ENCODE measurements around the gene SLC25A43.
"Not testable (repeated sequence)": the region's sequence is repeated elsewhere in the genome, so short reads cannot be mapped to it uniquely, and the experiment has no call there.

Gene SLC25A43

GRCh38 chrX:119398974-119399771 is at the start of gene SLC25A43:
SLC25A43 (plus strand) TSS chrX:119399336; CDS start chrX:119399404, 68 bp downstream.
- peak; percentile 33 to 51 for DNase-seq

DNA sequence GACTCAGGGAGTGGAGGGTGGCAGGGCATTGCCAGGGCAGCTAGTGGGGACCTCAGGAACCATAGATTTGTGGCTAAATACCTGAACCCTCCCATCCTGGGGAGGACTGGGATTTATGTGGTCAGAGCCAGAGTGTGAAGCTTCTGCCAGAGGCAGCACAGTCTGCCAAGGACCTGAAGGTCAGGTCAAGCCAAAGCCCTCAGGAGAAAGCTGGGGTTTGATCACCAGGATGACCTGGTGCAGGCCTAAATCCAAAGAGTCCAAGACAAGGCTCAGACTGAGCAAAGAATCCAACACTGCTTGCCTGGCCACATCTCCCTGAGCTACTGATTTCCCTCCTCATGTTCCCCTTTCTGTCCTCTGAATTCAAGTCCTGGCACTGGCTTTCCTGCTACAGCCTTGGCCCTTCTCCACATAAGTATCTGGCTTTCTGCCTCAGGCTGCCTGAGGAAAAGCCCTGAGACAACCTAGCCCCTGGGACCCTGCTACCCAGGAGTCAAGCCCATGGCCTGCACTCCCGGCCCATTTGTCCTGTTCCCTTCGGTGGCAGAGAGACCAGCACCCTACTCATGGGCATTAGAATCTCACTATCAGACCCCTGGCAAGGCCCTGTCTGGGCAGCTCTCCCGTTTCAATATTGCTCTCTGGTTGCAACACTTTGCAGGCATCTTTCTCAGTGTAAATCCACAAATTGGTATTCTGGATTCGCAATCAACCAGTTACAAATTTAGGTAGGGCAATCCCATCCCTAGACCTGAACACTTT is 39.3 kb upstream of the SLC25A43 start:
- DNase-seq = no peak

- DNase-seq = not testable (repeated sequence)
Observed at GRCh38 chrX:119361451-119361850, 37.7 kb upstream of the SLC25A43 start.

GRCh38 chrX:119362074-119362473 is 37.1 kb upstream of the SLC25A43 start:
- DNase-seq = not testable (repeated sequence)

- DNase-seq = no peak
Observed at GRCh38 chrX:119363391-119363790, 35.7 kb upstream of the SLC25A43 start.

DNA sequence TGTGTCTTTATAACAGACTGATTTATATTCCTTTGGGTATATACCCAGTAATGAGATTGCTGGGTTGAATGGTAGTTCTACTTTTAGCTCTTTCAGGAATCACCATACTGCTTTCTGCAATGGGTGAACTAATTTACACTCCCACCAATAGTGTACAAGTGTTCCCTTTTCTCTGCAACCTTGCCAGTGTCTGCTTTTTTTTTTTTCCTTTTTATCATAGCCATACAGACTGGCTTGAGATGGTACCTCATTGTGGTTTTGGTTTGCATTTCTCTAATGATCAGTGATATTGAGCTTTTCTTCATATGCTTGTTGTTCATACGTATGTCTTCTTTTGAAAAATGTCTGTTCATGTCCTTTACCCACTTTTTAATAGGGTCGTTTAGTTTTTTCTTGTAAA is 27.3 kb upstream of the SLC25A43 start:
- DNase-seq = not testable (repeated sequence)

DNA sequence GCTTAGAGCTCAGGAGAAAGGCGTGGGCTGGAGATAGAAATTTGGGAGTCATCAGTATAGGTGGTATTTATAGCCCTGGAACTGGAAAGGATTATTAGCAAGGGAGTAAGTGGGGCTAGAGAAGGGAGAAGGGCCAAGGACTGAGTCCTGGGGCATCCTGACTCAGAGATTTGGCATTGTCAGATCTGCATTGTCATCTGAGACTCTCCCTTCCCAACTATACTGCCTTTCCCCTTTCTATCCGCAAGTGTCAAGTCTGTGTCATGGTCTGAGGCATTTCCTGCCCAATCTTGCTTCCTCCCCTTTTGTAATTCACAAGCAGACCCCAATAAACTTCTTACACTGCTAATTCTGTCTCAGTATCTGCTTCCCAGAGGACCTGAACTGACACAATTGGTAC is 24.4 kb upstream of the SLC25A43 start:
- DNase-seq = no peak

GRCh38 chrX:119375561-119375960 is 23.6 kb upstream of the SLC25A43 start:
- DNase-seq = no peak

DNA sequence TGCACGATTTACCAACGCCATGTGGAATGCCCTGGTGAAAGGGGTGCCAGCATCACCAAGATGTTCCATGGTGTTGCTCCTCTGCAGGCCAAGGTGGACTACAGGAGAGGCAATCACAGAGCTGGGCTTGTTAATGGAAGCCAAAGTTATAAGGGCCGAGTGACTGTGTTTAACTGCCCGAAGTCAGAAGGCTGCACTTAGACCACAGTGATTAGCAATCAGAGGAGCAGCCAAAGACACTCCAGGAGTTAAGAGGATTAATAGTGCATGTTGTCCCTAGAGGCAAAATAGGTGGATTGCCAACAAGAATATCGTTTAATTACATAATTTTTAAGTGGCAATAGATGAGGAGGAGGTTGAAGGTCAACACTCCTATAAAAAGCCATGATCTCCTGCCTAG is 22.8 kb upstream of the SLC25A43 start:
- DNase-seq = no peak

DNA sequence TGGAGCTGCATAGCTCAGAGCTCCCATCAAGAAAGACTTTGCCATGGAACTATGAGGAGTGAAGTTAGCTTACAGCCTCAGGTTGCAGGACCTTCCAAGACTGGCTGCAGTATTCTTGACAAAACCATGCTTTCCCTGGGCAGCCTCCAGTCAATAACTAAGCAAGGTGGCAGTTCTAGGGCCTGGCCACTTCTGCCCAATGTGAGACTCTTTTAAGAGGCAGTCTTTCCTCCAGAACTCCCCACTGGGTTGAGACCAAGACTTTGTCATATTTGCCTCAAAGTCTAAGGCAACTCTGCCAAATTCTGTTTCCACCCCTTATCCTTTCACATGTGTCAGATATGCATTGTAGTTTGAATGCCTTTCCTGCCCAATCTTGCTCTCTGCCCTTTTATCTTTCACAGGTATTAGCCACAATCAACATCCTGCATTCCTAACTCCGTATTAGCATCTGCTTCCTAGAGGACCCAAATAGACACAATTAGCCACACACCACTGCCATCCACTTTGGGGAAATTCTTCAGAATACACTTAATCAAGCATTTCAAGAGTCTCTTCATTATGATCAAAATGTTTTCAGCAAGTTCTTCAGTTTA is 17.7 kb upstream of the SLC25A43 start:
- DNase-seq = no peak

DNA sequence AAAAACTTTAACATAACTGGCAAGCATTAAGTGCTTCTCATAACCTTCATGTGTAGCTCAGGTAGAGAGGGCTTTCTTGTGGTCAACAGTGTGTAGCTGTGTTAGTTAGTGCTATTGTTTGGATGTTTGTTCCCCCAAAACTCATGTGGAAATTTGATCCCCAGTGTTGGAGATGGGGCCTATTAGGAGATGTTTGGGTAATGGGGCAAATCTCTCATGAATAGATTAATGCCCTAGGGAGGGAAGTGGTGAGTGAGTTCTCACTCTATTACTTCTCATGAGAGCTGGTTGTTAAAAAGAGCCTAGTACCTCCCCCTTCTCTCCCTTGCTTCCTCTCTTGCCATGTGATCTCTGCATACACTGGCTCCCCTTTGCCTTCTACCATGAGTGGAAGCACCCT is 16.5 kb upstream of the SLC25A43 start:
- DNase-seq = no peak

- not testable (repeated sequence) for DNase-seq
Observed at GRCh38 chrX:119386685-119387084, 12.5 kb upstream of the SLC25A43 start.

GRCh38 chrX:119387426-119387825 is 11.7 kb upstream of the SLC25A43 start:
- not testable (repeated sequence) for DNase-seq

GRCh38 chrX:119389214-119389613 is 9.9 kb upstream of the SLC25A43 start:
- no peak for DNase-seq

- DNase-seq = no peak
Observed at GRCh38 chrX:119389871-119390501, 9.2 kb upstream of the SLC25A43 start.

DNA sequence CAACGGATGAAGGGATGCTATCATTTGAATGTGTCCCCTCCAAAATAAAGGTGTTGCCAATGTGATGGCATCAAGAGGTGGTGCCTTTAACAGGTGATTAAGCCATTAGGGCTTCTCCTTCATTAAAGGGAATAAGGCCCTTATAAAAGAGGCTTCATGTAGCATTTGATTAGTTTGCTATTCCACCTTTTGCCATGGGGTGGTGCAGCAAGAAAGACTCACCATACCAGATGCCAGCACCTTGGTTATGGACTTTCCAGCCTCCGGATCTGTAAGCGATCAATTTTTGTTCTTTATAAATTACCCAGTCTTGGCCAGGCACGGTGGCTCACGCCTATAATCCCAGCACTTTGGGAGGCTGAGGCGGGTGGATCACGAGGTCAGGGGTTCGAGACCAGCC is 7.9 kb upstream of the SLC25A43 start:
- no peak for DNase-seq

DNA sequence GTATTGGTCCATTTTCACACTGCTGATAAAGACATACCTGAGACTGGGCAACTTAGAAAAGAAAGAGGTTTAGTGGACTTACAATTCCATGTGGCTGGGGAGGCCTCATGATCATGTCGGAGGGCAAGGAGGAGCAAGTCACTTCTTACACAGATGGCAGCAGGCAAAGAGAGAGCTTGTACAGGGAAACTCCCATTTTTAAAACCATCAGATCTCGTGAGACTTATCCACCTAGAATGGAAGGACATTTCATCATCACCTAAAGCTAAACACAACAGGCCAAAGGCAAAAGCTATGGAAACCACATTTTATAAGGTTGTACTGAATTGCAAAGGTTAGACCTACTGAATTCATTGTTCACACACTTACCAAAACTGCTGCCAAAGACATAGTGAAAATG is 6.0 kb upstream of the SLC25A43 start:
- DNase-seq = no peak

- no peak for DNase-seq
Observed at GRCh38 chrX:119398587-119398973, 556 bp upstream of the SLC25A43 start.

GRCh38 chrX:119399772-119400101 is 601 bp downstream of the SLC25A43 start:
- DNase-seq = no peak

GRCh38 chrX:119401569-119401968 is 2.4 kb downstream of the SLC25A43 start:
- no peak for DNase-seq

DNA sequence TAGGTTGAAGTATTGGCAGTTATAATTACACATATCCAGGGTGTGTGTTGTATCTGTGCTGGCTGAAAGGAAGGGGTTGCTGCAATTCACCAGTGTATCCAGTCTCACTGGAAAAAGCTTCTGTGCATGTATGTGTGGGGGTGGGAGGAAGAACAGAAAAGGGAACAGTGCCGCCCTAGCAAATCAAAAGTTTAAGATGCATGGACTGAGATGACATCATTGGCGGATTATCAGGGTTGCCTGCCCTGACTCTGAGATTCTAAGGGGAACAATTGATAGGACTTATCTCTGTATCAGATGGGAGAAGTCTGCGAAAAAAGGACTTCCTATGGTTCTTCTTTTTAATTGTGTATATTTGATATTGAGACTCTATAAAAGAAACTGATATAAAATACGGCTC is 3.5 kb downstream of the SLC25A43 start:
- no peak for DNase-seq

- DNase-seq = no peak
Observed at GRCh38 chrX:119406776-119407175, 7.6 kb downstream of the SLC25A43 start.

- no peak for DNase-seq
Observed at GRCh38 chrX:119407681-119408080, 8.5 kb downstream of the SLC25A43 start.

Measured in activated T-cell treated with anti-CD3 and anti-CD28 coated beads, Interleukin-2, amount 50 U/mL, for 48 hours (primary cell).